ENCODE results near the gene CCDC38.

DNA sequence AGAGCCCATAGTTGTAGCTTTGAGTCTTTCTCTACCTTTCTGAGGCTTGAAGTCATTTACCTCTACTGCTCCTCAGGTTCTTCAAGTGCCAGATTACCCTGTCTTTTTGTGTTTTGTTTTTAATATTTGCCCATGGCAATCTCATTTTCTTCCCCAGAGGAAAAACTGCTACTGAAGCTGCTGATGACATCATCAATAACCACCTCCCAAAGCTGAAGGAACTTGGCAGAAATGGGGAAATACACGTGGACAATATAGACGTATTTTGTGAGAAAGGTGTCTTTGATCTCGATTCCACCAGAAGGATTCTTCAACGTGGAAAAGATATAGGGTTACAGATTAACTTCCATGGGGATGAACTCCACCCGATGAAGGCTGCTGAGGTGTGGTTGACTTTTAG lies 17.8 kb upstream of the CCDC38 start:
- TF ChIP-seq, protein P1, sequence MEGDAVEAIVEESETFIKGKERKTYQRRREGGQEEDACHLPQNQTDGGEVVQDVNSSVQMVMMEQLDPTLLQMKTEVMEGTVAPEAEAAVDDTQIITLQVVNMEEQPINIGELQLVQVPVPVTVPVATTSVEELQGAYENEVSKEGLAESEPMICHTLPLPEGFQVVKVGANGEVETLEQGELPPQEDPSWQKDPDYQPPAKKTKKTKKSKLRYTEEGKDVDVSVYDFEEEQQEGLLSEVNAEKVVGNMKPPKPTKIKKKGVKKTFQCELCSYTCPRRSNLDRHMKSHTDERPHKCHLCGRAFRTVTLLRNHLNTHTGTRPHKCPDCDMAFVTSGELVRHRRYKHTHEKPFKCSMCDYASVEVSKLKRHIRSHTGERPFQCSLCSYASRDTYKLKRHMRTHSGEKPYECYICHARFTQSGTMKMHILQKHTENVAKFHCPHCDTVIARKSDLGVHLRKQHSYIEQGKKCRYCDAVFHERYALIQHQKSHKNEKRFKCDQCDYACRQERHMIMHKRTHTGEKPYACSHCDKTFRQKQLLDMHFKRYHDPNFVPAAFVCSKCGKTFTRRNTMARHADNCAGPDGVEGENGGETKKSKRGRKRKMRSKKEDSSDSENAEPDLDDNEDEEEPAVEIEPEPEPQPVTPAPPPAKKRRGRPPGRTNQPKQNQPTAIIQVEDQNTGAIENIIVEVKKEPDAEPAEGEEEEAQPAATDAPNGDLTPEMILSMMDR (IDR thresholded peaks at IDR 0.05; ENCODE audit: low read depth, low read length, missing input control): no peak
- TF ChIP-seq, protein P2, sequence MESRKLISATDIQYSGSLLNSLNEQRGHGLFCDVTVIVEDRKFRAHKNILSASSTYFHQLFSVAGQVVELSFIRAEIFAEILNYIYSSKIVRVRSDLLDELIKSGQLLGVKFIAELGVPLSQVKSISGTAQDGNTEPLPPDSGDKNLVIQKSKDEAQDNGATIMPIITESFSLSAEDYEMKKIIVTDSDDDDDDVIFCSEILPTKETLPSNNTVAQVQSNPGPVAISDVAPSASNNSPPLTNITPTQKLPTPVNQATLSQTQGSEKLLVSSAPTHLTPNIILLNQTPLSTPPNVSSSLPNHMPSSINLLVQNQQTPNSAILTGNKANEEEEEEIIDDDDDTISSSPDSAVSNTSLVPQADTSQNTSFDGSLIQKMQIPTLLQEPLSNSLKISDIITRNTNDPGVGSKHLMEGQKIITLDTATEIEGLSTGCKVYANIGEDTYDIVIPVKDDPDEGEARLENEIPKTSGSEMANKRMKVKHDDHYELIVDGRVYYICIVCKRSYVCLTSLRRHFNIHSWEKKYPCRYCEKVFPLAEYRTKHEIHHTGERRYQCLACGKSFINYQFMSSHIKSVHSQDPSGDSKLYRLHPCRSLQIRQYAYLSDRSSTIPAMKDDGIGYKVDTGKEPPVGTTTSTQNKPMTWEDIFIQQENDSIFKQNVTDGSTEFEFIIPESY (IDR thresholded peaks at IDR 0.05): no peak
- TF ChIP-seq, protein P3, sequence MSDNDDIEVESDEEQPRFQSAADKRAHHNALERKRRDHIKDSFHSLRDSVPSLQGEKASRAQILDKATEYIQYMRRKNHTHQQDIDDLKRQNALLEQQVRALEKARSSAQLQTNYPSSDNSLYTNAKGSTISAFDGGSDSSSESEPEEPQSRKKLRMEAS (IDR thresholded peaks at IDR 0.05): no peak
- no peak for TF ChIP-seq YY1 (IDR thresholded peaks at IDR 0.05)
